CD4-positive, alpha-beta T cell treated with Interleukin-1 beta for 1 hour (primary cell): ENCODE data around the gene ADSL.
A peak's percentile ranks its signal among the peaks of the same experiment; 100 is the strongest.
"Not testable (repeated sequence)": the region's sequence is repeated elsewhere in the genome, so short reads cannot be mapped to it uniquely, and the experiment has no call there.

ENCODE experiments used
- DNase-seq, 2 donors: peaks; one replicate each; pipeline ENCODE4 v3.0.0-alpha.2; 2020 to 2022

ADSL gene

DNA sequence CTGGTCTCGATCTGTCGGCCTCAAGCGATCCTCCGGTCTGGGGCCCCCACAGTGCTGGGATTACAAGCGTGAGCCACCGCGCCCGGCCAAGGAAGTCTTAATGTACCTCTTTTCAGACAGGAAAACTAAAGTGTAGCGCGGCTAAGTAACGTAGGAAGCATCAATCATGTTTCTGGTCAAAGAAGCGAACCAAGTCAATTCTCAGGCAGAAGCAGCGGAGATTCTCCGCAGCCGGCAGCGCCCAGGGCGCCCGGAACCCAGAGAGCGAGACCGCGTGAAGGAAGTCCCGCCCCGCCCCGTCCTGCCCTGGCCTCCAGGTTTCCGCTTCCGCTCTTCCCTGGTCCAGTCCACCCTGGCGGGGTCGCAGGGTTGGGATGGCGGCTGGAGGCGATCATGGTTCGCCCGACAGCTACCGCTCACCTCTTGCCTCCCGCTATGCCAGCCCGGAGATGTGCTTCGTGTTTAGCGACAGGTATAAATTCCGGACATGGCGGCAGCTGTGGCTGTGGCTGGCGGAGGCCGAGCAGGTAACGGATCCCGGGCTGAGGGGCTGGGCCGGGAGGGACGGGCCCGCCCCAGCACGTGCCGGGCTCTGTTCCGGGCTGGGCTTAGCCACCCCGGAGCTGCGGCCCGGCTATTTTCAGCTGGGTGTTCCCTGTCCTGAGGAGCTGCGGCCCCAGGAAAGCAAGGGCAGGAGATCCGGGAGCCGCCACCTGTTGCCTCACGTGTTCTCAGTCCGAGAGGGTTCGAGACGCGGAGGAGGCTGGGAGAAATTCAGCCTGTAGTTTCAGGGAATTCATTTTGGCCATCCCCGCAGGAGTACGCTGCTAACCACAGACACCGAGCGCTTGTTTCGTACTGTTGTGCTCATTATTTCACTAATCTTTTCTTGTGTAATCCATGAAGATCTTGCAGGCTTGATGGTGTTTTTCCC, at the start of gene ADSL:
Gene ADSL, plus strand, starts transcription at position 316 of the 934 bp plus-strand sequence. Its CDS starts 59 bp downstream, at position 375.
- peak; percentile 81 to 82 for DNase-seq

DNA sequence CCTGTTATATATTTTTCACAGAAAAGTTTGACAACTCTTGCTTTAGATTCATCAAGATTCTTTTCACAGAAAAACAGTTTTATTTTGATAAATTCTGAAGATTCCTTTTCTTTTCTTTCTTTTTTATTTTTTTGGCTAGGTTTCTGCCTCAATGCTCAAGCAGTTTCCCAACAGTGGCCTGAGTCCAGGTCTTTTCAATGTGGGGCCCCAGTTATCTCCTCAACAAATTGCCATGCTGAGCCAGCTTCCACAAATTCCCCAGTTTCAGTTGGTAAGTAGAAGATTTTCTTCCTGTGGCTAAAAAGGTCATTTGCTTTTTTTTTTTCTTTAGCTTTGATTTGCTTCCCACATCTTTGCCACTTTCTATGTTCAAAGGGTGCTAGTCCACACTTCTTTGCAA, 46.0 kb upstream of the ADSL start:
- no peak for DNase-seq

DNA sequence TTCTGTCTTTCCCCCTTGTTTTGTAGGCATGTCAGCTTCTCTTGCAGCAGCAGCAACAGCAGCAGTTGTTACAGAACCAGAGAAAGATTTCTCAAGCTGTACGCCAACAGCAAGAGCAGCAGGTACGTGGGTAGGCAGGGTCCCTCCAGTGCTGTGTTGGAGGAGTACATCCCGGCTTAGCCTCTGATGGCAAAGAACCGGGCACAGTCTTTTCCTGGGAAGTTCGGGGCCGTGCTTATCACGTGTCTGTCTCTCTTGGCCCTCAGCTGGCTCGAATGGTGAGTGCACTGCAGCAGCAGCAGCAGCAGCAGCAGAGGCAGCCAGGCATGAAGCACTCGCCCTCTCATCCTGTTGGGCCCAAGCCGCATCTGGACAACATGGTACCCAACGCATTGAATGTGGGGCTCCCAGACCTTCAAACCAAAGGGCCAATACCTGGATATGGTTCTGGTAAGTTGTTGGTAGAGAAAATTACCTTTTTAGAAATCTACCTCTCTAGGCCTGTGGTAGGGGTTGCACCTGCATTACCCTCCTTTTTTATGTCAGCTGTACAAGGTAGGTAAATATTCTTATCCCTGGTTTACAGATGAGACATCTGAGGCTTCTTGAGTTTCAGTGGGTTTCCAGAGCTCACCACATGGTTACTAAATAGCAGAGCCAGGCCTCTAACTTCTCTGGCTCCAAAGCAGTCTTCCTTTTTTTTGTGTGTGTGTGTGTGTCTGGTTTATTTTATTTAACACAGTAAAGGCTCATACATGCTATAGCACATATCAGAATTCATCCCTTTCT, 45.2 kb upstream of the ADSL start:
- DNase-seq: no peak

DNA sequence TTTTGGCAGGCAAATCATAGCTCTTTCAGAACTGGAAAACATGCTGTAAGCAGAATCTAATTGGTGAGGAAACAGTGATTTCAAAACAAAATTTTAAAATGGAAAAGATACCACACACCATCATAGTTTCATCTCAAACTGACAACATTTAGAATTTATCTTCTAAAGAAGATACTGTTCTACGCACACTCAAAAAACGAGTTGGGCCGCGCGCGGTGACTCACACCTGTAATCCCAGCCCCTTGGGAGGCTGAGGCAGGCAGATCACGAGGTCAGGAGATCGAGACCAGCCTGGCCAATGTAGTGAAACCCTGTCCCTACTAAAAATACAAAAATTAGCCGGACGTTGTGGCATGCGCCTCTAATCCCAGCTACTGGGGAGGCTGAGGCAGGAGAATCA, 44.2 kb upstream of the ADSL start:
- DNase-seq: no peak

DNA sequence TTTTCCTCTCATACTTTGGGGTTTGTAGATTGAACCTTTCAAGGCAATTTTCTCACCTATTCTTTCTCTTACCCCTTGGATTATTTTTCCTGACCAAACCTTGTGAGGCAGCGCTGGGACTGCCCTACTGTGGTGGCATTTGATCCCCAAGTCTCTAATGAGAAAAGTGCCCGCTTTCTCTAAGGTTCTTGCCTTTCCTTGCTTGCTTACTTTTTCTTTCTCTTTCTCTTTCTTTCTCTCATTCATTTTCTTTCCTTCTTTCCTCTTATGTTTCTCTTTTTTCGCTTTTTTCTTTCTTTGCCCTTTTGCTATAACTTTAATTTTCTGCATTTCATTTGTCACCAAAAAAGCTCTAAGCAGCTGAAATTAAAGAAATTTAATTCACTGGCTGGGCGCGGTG, 40.7 kb upstream of the ADSL start:
- DNase-seq: no peak

DNA sequence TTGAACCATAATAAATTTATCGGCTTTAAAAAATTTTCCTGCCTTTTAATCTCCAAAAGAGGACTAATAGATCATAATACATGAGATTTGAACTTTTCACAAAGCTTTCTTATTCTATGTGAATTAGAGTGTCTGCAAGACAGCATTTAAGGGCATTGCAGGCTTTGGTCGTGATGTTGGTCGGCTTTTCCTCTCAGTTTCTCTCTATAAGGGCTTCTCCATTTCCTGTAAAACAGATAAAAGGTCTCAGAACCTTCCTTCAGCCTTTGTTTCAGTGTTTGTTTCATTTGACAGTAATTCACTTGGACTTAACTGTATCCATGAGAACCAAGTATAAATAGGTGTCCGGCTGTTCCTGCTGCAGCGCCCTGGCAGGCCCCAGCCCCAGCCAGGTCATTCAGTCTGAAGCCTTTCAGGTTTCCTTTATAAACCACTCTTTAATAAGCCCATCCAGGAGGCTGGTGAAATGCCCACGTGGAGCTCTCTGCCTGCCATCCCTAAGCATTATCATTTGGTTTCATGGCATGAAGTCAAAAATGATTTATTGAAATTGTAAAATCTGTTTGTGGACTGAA, 37.2 kb upstream of the ADSL start:
- no peak for DNase-seq

DNA sequence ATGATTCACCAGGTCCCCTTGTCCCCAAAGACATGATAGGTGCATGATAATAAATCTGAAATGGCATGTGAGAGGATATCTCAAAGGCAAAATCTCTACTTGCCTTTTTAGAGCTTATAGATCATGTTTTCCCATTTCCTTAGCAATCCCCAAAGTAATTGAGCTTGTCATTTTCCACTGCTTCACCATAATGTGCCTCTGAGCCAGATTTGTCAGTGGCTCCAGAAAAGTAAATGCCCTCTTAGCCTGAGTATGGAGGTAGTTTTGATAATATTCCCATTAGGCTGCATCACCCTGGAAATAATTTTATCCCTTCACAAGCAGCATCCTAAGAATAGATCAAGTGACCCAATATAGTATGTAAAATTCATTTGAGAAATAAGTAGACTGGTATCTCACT, 36.7 kb upstream of the ADSL start:
- no peak for DNase-seq

DNA sequence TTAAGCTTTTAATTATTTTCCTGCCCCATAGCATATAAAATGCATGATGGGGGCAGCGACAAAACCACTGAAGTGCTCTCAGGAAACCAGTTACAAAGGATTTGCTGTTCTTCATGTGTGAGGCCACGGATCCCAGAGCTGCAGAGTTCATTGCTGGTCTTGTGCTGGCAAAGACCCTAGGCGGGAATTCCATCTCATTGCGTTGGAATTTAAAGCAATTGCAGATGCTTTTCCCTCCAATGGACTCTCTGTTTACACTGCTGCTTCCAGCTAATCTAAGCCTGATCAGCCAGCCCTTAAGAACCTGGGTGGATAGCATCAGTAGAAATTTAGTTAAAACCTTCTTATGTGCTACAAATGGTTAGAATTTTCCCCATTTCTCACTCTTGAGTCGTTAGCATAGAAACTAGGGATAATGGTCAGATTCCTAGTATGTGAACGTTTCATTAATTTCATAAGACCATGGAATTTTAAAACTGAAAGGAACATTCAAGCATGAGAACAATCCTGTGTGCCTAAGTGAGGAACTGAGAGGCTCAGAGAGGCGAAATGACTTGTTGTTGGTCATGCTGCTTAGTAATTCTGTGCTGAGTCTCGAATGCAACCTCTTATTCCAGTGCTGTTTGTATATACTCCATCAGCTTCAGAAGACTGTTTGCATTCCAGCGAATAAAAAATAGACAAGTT, 36.1 kb upstream of the ADSL start:
- DNase-seq: no peak

DNA sequence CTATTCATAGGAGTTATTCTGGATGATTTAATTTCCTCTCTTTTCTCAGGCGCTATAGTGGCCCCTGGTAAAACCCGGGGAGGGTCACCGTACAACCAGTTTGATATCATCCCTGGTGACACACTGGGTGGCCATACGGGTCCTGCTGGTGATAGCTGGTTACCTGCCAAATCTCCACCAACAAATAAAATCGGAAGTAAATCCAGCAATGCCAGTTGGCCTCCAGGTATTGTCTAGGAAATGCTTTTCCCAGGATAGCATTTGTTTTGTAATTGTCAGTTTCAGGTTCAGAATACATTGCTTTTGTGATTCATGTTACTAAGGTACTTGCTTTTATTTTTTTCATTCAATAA, 35.6 kb upstream of the ADSL start:
- DNase-seq: no peak

DNA sequence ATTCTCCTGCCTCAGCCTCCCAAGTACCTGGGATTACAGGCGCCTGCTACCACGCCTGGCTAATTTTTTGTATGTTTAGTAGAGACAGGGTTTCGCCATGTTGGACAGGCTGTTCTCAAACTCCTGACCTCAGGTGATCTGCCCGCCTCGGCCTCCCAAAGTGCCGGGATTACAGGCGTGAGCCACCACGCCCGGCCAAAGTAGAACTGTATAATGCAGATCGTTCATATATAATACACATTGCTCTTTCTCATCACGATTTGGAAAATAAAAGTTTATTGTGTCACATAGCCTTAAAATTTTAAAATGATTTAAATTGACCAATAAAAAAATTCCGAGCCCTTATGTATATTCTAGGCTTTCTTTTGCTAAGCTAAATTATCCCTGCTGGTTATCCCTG, 34.7 kb upstream of the ADSL start:
- DNase-seq: not testable (repeated sequence)

DNA sequence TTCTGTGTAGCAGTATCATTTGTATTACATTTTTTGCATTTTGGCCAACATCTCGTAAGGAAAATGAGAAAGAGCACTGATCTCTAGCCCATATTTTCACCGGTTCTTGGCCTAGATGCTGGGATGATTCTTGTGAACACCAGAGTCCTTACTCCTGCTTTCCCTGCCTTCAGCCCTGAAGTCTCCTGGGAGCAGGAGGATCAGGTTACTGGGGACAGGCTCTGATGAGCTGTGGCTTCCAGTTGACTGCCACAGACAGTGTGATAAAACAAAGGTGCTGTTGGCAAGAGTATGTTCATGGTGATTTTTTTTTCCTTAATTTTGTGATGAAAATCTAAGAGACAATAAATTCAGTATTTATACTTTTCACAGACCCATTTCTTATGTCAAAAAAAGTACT, 34.2 kb upstream of the ADSL start:
- no peak for DNase-seq

DNA sequence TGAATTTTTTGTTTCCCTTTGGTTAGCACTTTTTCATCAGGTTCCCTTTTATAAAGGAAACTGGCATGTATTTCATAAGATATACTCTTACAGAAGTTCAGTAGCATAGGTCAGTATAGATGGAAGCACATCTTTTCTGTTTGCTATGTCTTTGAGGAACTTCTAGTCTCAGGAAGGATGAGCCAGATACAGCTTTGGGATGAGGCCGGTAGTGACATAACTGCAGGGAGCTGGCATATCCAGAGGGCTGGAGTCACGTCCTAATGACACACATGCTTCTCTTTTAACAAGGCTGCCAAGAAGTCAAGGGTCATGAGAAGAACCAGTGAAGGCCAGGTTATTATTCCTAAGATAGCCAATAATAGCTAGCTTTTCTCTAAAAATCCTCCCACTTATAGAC, 33.3 kb upstream of the ADSL start:
- DNase-seq: no peak

DNA sequence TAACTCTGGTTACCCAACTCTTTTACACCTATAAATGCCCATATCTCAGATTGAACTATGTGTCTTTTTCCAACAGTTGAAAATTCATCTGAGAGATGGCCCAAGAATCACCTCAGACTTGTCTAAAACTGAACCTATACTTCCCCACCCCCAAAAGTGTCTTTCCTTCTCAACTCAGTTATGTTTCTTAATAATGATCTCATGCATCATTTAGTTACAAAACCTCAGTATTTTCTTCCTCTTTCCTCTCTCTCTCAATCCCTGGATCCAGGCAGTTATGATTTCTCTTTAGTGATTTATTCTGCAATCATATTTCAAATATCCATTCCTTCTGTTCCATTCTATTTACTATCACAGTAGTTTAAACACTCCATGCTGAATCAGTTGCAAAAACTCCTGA, 32.3 kb upstream of the ADSL start:
- no peak for DNase-seq

DNA sequence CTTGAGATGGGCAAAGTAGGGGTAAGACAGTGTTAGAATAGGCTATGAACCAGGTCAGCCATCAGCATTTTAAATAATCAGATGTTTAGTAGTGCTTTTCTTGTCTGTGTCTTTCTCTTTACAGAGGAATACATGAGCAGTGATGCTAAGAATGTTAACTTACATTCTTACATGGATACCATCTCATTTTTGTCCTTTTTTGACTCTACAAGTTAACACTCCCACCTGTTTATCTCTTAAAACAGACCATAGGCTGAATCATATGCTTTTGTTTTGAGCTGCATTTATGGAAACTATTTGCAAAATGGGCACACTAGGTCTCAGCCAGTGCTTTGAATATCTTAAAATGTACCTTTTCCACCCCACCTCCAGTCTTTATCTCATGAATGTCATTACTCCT, 25.6 kb upstream of the ADSL start:
- no peak for DNase-seq

DNA sequence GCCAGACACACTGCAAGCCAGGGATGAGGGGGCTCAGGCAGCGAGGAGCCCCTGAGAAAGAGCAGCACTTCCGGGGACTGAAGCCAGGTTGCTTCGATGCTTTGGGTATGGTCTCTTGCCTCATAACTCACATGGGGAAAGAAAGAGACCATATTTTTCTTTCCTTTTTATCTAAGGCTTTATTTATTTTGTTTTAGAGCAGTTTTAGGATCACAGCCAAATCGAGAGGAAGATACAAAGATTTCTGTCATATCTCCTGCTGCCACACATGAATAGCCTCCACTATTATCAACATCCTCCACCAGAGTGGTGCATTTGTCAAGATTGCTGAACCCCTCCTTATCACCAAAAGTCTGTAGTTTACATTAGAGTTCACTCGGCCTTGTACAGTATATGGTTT, 24.3 kb upstream of the ADSL start:
- no peak for DNase-seq

DNA sequence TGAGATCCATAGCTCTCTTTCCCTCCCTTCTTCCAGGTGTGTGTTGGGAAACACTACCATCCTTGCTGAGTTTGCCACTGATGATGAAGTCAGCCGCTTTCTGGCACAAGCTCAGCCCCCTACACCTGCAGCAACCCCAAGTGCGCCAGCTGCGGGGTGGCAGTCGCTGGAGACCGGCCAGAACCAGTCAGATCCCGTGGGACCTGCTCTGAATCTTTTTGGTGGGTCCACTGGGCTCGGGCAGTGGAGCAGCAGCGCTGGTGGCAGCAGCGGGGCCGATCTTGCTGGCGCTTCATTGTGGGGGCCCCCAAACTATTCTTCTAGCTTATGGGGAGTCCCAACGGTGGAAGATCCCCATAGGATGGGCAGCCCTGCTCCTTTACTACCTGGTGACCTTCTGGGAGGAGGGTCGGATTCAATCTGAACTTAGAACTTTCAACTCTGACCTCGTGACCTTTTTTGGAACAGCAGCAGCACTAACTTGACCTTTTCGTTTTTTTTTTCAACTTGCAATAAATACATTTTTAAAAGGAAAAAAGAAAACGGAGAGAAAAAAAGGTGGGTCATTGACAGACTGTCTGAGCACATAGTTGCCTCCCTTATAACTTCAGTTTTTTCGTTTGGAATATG, 23.4 kb upstream of the ADSL start:
- no peak for DNase-seq

DNA sequence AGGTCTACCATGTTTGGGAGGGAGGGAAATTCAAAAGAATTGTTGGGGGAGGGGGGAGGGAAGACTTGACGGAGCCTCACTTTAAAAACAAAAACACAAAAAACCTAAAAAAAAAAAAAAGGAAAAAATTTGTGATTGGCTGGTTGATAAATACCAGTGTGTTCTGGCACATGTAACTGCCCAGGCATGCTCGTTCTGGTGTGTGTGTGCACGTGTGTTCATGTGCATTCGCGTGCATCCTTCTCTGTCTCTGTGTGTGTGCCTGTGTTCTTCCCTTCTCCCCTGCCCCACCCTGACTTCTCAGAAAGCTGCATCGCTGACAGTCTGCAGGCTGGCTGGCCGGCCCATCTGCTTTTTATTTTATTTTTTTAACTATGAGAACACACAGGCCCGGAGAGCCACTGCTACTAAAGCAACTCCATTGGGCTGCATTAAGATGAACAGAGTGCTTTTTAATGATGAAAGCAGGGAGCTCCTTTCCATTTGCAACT, 22.6 kb upstream of the ADSL start:
- DNase-seq: peak; percentile 35 to 39

DNA sequence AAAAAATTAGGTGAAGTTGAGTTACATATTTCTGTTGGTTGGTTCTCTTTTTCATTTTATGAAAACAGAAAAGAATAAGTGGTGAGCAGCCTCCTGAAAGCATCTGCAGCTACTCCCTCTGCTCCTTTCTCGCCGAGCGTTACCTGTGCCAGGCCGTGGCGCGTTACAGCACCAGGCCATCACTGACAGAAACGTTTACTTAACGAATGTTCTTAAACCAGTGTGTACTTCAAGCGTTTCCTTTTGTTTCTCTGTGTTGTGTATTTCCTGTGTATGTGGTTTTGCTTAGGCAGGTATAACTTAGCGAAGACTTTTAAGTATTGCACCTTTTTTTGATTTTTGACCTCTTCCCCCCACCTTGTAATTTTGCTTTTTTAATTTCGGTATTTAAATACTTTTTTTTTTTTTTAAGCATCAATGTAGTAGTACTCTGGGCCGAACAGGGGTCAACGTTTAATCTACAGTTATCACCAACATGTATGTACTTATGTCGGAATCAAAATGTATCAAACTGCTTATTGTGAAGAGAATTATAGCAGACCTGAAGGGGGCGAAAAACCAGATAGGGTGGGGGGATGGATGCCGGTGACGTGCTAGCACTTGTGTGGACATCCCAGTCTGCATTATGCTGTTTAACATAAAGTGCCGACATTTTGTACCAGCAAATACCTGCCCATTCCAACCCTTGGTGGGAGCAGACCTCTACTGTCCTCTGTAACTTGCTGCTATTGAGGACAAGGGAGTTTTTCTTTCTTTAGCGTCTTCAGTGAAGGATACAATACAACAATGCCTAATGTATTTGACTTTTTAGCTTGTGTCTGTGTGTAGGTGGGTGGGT, 21.6 kb upstream of the ADSL start:
- DNase-seq: peak; percentile 62 to 71

DNA sequence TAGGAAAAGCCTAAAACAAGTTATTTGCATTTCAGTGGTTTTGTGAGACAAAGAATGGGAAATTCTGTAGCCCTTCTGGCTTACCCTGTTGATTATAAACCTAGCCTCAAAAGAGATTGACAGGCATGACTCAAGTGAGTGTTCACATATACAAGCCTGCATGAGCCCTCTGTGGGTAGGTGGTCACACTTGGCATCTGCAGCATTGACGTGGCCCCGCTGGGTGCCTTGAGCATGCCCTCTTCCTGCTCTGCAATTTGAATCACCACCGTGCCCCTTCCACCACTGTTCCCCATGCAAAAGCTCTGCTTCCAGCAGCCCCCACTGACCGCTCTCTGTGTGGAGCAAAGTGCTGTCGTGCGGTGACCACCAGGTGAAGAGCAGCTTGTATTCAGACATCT, 21.0 kb upstream of the ADSL start:
- peak; percentile 36 to 50 for DNase-seq

DNA sequence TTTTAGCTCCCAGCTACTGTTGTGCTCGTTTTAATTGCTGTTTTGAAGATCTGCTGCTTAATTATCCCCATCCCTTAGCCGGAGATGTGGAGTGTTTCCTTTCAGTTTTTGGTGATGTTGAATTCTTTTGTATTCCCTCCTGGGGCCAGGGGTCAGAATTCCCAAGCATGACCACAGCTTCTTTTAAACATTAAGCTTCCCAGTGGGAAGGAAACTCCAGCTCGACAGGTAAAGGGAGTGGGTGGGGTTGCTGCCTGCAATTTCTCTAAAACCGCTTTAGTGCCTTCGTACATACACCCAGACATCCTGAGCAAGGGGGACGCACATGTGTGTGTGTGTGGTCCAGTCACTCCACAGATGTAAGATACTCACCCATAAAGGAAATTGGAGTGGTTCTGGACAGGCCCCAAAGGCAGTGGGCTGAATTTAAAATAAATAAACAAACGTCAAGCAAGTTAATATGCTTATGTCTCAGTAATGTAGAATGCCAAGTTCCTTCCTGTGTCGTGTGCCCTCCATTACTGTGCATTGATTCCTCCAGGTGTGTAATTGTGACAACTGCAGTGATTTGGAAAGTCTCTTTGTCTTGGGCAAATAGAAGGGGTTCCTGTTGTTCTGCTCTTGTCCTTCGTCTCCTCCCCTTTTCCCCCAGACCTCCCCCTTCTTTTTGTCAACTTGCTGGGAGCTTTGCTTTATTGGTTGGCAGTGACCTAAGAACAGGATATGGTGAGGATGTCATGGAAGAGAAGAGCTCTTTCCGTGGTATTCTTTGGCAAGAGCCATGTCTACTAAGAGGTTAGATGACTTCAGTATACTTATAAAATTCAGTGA, 19.2 kb upstream of the ADSL start:
- DNase-seq: peak in 1 of 2 donors; percentile 36
